HepG2 (cell line): Measurements from ENCODE around the gene CAPN3. TPM values are rescaled to one million over a fixed set of nuclear protein-coding genes. Genes with fewer than 3 reads are reported as not detected.

Experiments
- ATAC-seq: fragments of 200-7000 bp; cut with Tn5 transposase; 3 replicates; pipeline ENCODE4 v1.9.1; 2020; ENCODE audit warnings: mild to moderate bottlenecking, moderate library complexity
- BruUV-seq: library from RNA; stranded (reverse); fragments of 400-500 nt; replicated peaks from 2 replicates; lab custom pipeline; 2021; lab: Mats Ljungman, UMichigan
- CTCF ChIA-PET: fragments of 300-600 bp; formaldehyde crosslinking; extraction: SDS; loops from one replicate; lab custom pipeline; 2021; ENCODE audit warnings: low total read pairs, inconsistent platforms, low intra/inter-chr PET ratio; lab: Yijun Ruan, JAX
- POLR2A ChIA-PET: fragments of 350-600 bp; sonication (Branson Sonifier 250); formaldehyde crosslinking; loops from one replicate; lab custom pipeline; 2020; ENCODE audit warnings: antibody characterized with exemption, inconsistent platforms; lab: Yijun Ruan, JAX
- DNase-seq: peaks from one replicate; pipeline ENCODE4 v3.0.0-alpha.2; 2015; ENCODE audit warnings: low spot score
- FAIRE-seq: peaks from 3 replicates; lab custom pipeline; 2011; peaks lifted over from hg19 to GRCh38; lab: Jason Lieb, UNC
- H2AFZ ChIP-seq: one replicate; pipeline ENCODE4 v1.6.1; 2011; ENCODE audit warnings: low read length, inconsistent platforms
- H3K27ac ChIP-seq: fragments of 300-600 bp; 3 replicates; pipeline ENCODE4 v1.8.0; 2011; ENCODE audit warnings: mixed run types, mild to moderate bottlenecking, mixed read lengths, low read length, inconsistent platforms; ENCODE audit not compliant: insufficient read depth; ENCODE audit errors: extremely low read length
- H3K27me3 ChIP-seq, 2 experiments: fragments of 200-600 bp in 1 of 2; 2 replicates in 1 of 2; 3 replicates in 1 of 2; pipeline versions ENCODE4 v1.6.0 to v1.8.0; 2011; ENCODE audit warnings: low read length in 2 of 2, mild to moderate bottlenecking in 2 of 2, moderate library complexity in 2 of 2, inconsistent platforms in 1 of 2; ENCODE audit not compliant: insufficient read depth in 2 of 2, control insufficient read depth in 1 of 2
- H3K36me3 ChIP-seq, 2 experiments: fragments of 200-600 bp in 1 of 2; replicated peaks in 1 of 2; 2 replicates in 1 of 2; 3 replicates in 1 of 2; pipeline versions ENCODE4 v1.5.1 to v1.8.0; 2011; ENCODE audit warnings: low read length in 2 of 2, inconsistent platforms in 1 of 2; ENCODE audit not compliant: insufficient read depth in 2 of 2, control insufficient read depth in 1 of 2
- H3K4me1 ChIP-seq: 2 replicates; pipeline ENCODE4 v1.5.1; 2012; ENCODE audit warnings: low read length, inconsistent platforms; ENCODE audit not compliant: insufficient read depth
- H3K4me2 ChIP-seq: 2 replicates; pipeline ENCODE4 v1.6.0; 2011; ENCODE audit warnings: low read depth, low read length, inconsistent platforms
- H3K4me3 ChIP-seq, 3 experiments: fragments of 200-600 bp in 1 of 3; sonication (generic), shearing (Covaris generic) in 1 of 3; replicated peaks in 1 of 3; 2 replicates each; pipeline ENCODE4 v1.5.1; 2011 to 2016; ENCODE audit warnings: low read length in 3 of 3, inconsistent platforms in 2 of 3, low read depth in 2 of 3, mild to moderate bottlenecking in 2 of 3, control low read depth in 1 of 3, mixed read lengths in 1 of 3; ENCODE audit not compliant: insufficient read depth in 1 of 3
- H3K79me2 ChIP-seq: one replicate; pipeline ENCODE4 v1.6.1; 2011; ENCODE audit warnings: low read length, inconsistent platforms; ENCODE audit not compliant: insufficient read depth
- H3K9ac ChIP-seq: 2 replicates; pipeline ENCODE4 v1.6.0; 2011; ENCODE audit warnings: mild to moderate bottlenecking, low read depth, low read length, inconsistent platforms; ENCODE audit not compliant: insufficient read depth
- H3K9me3 ChIP-seq: 2 replicates; pipeline ENCODE4 v1.5.1; 2012; ENCODE audit warnings: mild to moderate bottlenecking, low read length
- H4K20me1 ChIP-seq: 2 replicates; pipeline ENCODE4 v1.6.0; 2011; ENCODE audit warnings: inconsistent platforms, mild to moderate bottlenecking, low read length, moderate library complexity; ENCODE audit not compliant: insufficient read depth
- ASH2L ChIP-seq: fragments of 300-600, 200-600 bp; sonication (generic); IDR thresholded peaks from 2 replicates; pipeline ENCODE4 v1.7.0; 2017; ENCODE audit warnings: low read depth, mild to moderate bottlenecking, moderate library complexity, mixed read lengths, low read length; ENCODE audit not compliant: insufficient read length
- ATM ChIP-seq: fragments of 450-650 bp; IDR thresholded peaks from 2 replicates; pipeline ENCODE4 v1.7.1; 2017; ENCODE audit warnings: mild to moderate bottlenecking, borderline replicate concordance
- BCL6 ChIP-seq: IDR thresholded peaks from 2 replicates; pipeline ENCODE4 v1.6.1; 2016; ENCODE audit warnings: missing genetic modification reagents, missing compliant biosample characterization
- BORCS8-MEF2B ChIP-seq: sonication (generic); formaldehyde crosslinking; IDR thresholded peaks from 2 replicates; pipeline ENCODE4 v1.8.0; 2022; ENCODE audit warnings: mild to moderate bottlenecking, missing genetic modification reagents
- EP300 ChIP-seq, 3 experiments: sonication (generic) in 1 of 3; formaldehyde crosslinking in 1 of 3; IDR thresholded peaks; 2 replicates each; pipeline versions ENCODE4 v1.5.1 to v1.6.1; 2011 to 2020; ENCODE audit warnings: low read depth in 2 of 3, low read length in 2 of 3, borderline replicate concordance in 1 of 3, improper control_type of control experiment in 1 of 3, mild to moderate bottlenecking in 1 of 3, missing genetic modification reagents in 1 of 3, moderate library complexity in 1 of 3
- FOXO1 ChIP-seq: sonication (generic); formaldehyde crosslinking; IDR thresholded peaks from 2 replicates; pipeline ENCODE4 v1.4.0; 2020; ENCODE audit warnings: missing genetic modification reagents
- GABPA ChIP-seq, 2 experiments: IDR thresholded peaks; 2 replicates each; pipeline ENCODE4 v1.6.1; 2011 to 2016; ENCODE audit warnings: low read depth in 2 of 2, low read length in 1 of 2, missing biosample characterization in 1 of 2, missing genetic modification characterization in 1 of 2
- ZMYM2 ChIP-seq: sonication (generic); formaldehyde crosslinking; IDR thresholded peaks from 2 replicates; pipeline ENCODE4 v1.8.0; 2022; ENCODE audit warnings: mild to moderate bottlenecking, missing genetic modification reagents
- ZNF530 ChIP-seq: sonication (generic); formaldehyde crosslinking; IDR thresholded peaks from 2 replicates; pipeline ENCODE4 v1.5.0; 2020; ENCODE audit warnings: low read depth, mild to moderate bottlenecking, missing genetic modification reagents
- ZNF569 ChIP-seq: sonication (generic); formaldehyde crosslinking; IDR thresholded peaks from 2 replicates; pipeline ENCODE4 v1.5.0; 2020; ENCODE audit warnings: mild to moderate bottlenecking, missing genetic modification reagents, moderate library complexity, borderline replicate concordance
- WGBS: methylation state at CpG from one replicate; pipeline ENCODE4 v1.1.6; 2017; ENCODE audit warnings: low lambda C conversion rate; 5-methylcytosine and 5-hydroxymethylcytosine counted together
- in situ Hi-C: cut with HindIII; loops from 2 replicates; pipeline ENCODE4 v1.10.0; 2017; ENCODE audit warnings: low pct_unique_long_range_greater_than_20kb; ENCODE audit not compliant: extremely low pct_ligation_motif_present
- intact Hi-C: fragments of 100-400 bp; cut with micrococcal nuclease; formaldehyde crosslinking; loops from one replicate; pipeline ENCODE4 v1.10.0; 2022; ENCODE audit not compliant: unreplicated experiment
- polyA plus RNA-seq, 8 experiments: library from polyadenylated mRNA; depleted of rRNA in 3 of 8; stranded (reverse) in 7 of 8; unstranded in 1 of 8; fragments of >200 nt; fragmentation: Illumina TruSeq in 4 of 8; extraction: Trizol in 4 of 8; gene quantifications; 2 replicates each; pipeline versions ENCODE4 v1.2.1 to v1.2.3, GENCODE V29; 2011 to 2016; ENCODE audit warnings: low read depth in 4 of 8, missing spikeins in 1 of 8, mixed read lengths in 1 of 8; ENCODE audit not compliant: insufficient read depth in 1 of 8
- total RNA-seq, 5 experiments: library from RNA; depleted of rRNA; stranded (reverse); fragments of >200 nt; fragmentation: Illumina TruSeq; extraction: Trizol; gene quantifications; 2 replicates each; pipeline ENCODE4 v1.2.3, GENCODE V29; 2016; ENCODE audit warnings: low read depth in 1 of 5
- TF ChIP-seq, protein P1 (sequence below): sonication (generic); formaldehyde crosslinking; IDR thresholded peaks from 2 replicates; pipeline ENCODE4 v1.4.0; 2020; ENCODE audit warnings: low read depth, missing genetic modification reagents
- TF ChIP-seq, protein P2 (sequence below): sonication (generic); formaldehyde crosslinking; IDR thresholded peaks from 2 replicates; pipeline ENCODE4 v1.8.1; 2023; ENCODE audit warnings: mild to moderate bottlenecking, missing genetic modification reagents, borderline replicate concordance
- TF ChIP-seq, protein P3 (sequence below): sonication (generic); formaldehyde crosslinking; IDR thresholded peaks from 2 replicates; pipeline ENCODE4 v1.9.0; 2021; ENCODE audit warnings: missing genetic modification reagents, mild to moderate bottlenecking, borderline replicate concordance

CAPN3 gene
- total and polyA plus RNA-seq, 2 of the 13 experiments (the other 11 are each of a cell fraction or from before 2014, with no cell fraction given) = 1.3 to 4.6 TPM

DNA sequence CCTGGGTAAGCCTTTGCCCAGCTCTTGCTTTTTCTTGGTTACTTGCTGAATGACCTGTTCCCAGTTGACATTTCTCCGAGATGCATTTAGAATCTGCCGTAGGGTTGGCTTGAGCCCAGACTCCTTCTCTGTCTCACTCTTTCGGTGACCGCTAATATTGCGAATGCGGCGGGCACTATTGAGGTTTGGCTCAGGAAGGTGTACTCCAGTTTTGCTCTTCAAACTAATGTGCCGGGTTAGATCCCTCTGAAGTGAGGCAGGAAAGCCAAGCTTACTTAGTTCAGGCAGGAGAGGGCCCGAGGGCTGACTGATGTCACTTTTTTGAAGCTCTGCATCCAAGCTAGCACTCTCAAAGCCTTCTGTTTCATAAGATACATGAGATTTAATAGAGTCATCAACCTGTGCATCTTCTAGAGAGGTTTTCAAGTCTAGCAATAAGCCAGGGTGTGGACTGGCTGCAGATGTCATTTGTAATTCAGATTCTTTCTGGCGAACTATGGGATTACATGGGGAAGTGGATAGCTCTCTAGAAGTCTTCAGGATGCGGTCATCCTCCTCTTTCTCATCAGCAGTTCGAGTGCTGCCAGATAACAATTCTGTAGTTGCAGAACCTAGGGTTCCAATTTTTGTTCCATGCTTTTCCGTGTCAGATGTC, 90.6 kb downstream of the CAPN3 start:
- Histone ChIP-seq H4K20me1 (no peaks in the 10 kb centered on the region), H3K4me3 (no peak overlapping the region), H3K4me2 (no peak overlapping the region), H3K27me3 (no peaks in the 10 kb centered on the region), H2AFZ (no peak overlapping the region), H3K27ac (no peak overlapping the region), H3K79me2 (no peaks in the 10 kb centered on the region), H3K9me3 (no peaks in the 10 kb centered on the region), H3K36me3 (peaks cover 12 to 55% of the 10 kb centered on the region in 2 experiments), H3K4me1 (no peaks in the 10 kb centered on the region), H3K9ac (no peak overlapping the region)
- FAIRE-seq (no peak), DNase-seq (no peak), ATAC-seq (no peak)
- ChIA-PET CTCF (no interaction called here), POLR2A (no interaction called here)
- intact Hi-C loops (no loop called here), in situ Hi-C loops (no loop called here)
- no TSS peak for BruUV-seq
- no peak for TF ChIP-seq FOXO1 (CRISPR knock-in tag)
- TF ChIP-seq, protein P1, sequence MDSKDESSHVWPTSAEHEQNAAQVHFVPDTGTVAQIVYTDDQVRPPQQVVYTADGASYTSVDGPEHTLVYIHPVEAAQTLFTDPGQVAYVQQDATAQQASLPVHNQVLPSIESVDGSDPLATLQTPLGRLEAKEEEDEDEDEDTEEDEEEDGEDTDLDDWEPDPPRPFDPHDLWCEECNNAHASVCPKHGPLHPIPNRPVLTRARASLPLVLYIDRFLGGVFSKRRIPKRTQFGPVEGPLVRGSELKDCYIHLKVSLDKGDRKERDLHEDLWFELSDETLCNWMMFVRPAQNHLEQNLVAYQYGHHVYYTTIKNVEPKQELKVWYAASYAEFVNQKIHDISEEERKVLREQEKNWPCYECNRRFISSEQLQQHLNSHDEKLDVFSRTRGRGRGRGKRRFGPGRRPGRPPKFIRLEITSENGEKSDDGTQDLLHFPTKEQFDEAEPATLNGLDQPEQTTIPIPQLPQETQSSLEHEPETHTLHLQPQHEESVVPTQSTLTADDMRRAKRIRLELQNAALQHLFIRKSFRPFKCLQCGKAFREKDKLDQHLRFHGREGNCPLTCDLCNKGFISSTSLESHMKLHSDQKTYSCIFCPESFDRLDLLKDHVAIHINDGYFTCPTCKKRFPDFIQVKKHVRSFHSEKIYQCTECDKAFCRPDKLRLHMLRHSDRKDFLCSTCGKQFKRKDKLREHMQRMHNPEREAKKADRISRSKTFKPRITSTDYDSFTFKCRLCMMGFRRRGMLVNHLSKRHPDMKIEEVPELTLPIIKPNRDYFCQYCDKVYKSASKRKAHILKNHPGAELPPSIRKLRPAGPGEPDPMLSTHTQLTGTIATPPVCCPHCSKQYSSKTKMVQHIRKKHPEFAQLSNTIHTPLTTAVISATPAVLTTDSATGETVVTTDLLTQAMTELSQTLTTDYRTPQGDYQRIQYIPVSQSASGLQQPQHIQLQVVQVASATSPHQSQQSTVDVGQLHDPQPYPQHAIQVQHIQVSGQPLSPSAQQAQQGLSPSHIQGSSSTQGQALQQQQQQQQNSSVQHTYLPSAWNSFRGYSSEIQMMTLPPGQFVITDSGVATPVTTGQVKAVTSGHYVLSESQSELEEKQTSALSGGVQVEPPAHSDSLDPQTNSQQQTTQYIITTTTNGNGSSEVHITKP (CRISPR knock-in tag) = no peak
- TF ChIP-seq ZMYM2 (CRISPR knock-in tag) = no peak
- TF ChIP-seq ZNF530 (CRISPR knock-in tag) = no peak
- no peak for TF ChIP-seq EP300 (IDR thresholded peaks at IDR 0.05; ENCODE audit: low read depth in 2 of 2, low read length in 2 of 2)
- TF ChIP-seq EP300 (CRISPR knock-in tag; IDR thresholded peaks at IDR 0.05; ENCODE audit: borderline replicate concordance) = no peak
- TF ChIP-seq BORCS8-MEF2B (CRISPR knock-in tag) = no peak
- TF ChIP-seq, protein P2, sequence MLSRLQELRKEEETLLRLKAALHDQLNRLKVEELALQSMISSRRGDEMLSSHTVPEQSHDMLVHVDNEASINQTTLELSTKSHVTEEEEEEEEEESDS (CRISPR knock-in tag) = no peak
- no peak for TF ChIP-seq ZNF569 (CRISPR knock-in tag)
- TF ChIP-seq, protein P3, sequence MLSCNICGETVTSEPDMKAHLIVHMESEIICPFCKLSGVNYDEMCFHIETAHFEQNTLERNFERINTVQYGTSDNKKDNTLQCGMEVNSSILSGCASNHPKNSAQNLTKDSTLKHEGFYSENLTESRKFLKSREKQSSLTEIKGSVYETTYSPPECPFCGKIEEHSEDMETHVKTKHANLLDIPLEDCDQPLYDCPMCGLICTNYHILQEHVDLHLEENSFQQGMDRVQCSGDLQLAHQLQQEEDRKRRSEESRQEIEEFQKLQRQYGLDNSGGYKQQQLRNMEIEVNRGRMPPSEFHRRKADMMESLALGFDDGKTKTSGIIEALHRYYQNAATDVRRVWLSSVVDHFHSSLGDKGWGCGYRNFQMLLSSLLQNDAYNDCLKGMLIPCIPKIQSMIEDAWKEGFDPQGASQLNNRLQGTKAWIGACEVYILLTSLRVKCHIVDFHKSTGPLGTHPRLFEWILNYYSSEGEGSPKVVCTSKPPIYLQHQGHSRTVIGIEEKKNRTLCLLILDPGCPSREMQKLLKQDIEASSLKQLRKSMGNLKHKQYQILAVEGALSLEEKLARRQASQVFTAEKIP (CRISPR knock-in tag) = no peak
- TF ChIP-seq ATM = no peak
- no peak for TF ChIP-seq ASH2L
- no peak for TF ChIP-seq BCL6 (CRISPR knock-in tag)
- TF ChIP-seq GABPA (IDR thresholded peaks at IDR 0.05; ENCODE audit: low read depth, low read length) = no peak
- no peak for TF ChIP-seq GABPA (CRISPR knock-in tag; IDR thresholded peaks at IDR 0.05; ENCODE audit: low read depth)
- WGBS = 94% methylated on average over 13 of the region's 13 CpGs
